NOMO-1 treated with dmso at 0.1 percent for 144 hours (cell line): ENCODE data around the gene RAB26.
A peak's percentile ranks its signal among the peaks of the same experiment; 100 is the strongest.
"Not testable (repeated sequence)": the region's sequence is repeated elsewhere in the genome, so short reads cannot be mapped to it uniquely, and the experiment has no call there.

Experiments used
- DNase-seq: peaks from one replicate; lab custom pipeline; 2025; ENCODE audit not compliant: unreplicated experiment; lab: John Stamatoyannopoulos, UW

Gene RAB26

DNA sequence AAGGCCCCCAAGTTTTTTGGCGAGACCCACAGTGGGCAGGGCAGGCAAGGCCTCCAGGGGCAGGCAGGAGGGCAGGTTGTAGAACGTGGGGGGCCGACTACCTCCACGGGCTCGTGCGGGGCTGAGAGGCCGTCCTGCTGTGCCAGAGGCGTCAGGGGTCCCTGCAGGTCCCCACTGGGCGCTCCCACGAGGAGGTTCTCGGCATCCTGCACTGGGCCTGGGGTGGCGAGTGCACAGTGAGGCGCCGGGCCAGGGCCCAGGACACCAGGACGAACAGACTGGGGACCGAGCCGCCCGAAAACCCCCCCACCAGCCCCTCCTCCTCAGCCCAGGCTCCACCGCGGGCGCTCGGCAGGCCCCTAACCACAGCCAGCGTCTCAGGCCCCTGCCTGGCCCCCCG lies 32.0 kb upstream of the RAB26 start:
- not testable (repeated sequence) for DNase-seq

DNA sequence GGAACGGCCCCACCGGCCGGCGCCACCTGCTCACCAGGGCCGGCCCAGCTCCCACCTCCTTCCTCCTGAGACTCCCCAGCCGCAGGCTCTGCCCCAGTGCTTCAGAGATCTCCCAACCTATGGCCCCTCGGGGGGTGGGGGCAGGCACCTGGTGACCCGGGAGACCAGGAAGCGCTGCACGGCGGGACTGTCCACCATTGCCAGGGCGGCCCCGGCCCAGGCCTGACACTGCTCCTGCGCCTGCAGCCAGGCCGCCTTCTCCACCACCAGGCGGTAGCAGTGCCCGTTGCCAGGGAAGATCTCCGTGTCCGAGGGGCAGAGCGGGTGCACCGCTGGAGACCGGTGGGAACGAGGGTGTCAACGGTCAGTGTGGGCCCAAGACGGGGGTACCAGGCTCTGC lies 31.1 kb upstream of the RAB26 start:
- DNase-seq: not testable (repeated sequence)

DNA sequence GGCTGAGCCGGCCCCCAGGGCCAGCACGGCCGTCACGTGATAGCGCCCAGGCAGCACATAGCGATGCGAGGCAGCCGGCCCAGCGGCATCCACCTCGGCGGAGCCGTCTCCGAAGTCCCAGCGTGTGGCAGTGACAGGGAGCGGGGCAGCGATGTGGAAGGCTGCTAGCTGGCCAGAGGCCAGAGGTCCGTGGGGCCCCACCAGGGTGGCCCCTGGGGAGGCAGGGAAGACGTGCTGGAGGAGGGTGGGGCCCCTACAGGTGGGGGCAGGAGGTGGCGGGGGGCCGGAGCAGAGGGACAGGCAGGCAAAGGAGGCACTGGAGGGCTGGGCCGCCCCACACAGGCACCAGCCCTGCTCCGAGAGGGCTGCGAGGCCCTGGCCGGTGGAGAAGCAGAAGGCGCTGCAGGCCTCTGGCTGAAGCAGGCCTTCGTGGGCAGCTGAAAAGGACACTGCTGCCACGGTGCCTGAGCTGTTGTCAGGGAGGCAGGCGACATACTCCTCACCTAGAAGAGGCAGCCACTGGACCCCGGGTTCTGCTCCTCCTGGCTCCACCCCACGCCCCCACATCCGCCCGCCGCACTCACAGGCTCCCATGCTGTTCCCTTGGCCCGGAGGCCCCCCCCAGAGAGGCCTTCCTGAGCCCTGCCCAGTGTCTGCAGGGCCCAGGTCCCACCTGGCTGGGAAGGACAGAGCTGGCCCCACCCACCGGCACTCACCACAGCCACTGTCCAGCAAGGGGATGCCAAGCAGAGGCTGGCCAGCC lies 30.3 kb upstream of the RAB26 start:
- not testable (repeated sequence) for DNase-seq

DNA sequence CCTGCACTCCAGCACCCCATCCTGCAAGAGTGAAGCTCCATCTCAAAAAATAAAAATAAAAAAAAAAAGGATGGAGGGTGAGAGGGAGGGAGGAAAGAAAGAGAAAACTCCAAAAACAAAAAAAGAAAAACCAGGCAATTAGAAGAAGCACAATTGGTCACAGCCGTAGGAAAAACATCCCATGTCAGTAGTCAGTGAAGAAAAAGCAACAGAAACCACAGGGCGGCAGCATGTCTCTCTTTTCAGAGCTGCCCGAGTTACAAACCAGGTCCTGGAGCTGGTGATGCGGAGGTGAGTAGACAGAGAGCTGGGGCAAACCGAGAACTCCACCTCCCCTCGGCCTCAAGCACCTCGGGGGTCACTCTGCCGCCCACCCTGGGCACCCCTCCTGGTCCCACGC lies 27.1 kb upstream of the RAB26 start:
- DNase-seq: not testable (repeated sequence)

DNA sequence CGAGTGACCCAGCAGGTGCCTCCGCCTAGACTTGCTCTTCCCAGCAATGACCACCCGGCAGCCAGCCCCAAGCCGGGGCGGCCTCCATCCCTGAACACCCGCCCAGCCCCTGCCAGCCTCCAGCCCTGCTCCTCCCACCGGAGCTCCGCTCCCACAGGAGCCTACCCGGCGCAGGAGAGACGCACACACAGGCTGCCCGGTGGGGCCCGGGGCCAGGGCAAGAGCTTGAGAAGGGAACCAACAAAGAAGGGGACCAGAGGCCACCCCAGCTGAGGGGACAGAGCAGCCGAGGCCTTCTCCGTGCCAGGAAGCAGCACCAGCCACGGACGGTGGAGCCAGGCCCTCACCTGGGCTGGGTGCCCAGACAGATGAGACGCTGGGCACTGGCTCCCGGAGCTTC lies 26.6 kb upstream of the RAB26 start:
- no peak for DNase-seq

DNA sequence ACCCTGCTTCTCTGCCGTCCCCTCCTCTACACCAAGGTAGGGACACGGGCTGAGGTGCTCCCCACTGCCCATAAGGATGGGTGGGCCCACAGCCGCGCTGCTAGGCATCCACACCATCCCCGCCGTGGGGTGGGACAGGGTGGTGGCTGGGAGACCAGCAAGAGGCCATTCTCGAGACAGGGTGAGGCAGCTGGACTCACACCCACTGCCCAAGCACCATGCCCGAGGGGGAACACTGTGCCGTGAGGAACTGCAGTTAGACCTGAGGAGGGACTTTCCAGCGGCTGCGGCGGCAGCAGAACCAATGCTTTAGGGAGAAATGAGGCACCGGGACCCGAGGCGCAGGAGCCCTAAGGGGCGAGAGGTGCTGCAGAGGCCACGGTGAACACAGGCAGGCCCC lies 26.0 kb upstream of the RAB26 start:
- DNase-seq: no peak

DNA sequence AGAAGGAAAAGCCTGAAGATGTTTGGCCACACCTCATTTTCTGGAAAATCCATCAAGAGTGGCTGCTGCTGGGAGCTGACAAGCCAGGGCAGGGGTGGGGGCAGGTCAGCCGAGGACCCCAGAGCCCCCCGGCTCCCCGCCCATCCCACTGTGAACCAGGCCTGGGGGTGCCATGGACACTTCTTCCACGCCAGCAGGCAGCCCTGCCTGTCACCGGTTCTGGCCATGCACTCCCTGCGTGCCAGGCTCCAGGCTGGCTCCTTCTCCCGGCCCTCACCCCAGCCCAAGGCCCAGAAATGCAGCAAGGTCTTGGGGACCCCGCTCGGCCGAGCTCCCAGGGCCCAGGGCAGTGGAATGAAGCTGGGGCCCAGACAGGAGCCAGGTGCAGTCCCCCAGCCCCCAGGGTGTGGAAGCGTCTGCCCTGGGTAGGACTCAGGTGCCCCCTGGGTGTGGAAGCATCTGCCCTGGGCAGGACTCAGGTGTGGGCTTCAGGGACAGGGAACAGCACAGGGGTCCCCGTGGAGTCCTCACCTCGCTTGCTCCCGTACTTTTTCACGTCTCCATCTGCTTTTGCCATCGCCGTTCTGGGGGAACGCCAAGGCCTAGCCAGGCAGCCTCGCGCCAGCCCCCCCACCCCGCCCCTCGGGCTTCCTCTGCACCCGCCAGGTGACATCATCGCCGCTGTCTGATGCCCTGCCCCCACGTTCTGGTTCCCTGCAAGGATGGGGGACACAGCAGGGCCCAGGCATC lies 25.3 kb upstream of the RAB26 start:
- not testable (repeated sequence) for DNase-seq

DNA sequence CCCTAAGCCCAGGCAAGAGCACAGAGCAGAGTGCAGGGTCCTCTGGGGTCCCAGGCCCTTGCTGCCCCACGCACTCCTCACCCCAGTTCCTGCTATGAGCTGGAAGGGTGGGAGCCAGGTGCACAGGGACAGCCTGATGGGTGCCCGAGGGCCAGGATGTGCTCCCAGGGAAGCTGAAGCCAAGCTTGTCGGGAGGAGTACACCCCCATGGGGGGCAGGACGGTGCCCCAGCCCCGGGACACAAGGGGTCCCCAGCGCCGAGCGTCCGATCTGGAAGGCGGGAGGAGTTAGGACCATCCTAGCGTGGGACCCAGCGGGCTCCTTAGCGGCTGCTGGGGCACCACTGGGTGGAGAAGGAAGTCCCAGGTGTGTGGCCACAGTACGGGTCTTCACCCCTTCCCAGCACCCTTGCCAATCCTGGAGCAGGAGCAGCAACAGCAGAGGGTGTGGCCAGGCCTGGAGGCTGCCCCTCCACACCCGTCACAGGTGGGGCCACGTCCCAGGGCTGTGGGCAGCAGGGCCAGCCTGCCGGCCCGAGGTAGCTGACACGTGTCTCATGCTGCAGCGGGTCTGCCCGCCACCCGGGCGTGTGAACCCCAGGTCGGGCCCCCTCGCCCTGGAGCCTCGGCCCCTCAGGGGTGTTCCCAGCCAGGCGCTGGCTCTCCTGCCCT lies 24.6 kb upstream of the RAB26 start:
- not testable (repeated sequence) for DNase-seq

DNA sequence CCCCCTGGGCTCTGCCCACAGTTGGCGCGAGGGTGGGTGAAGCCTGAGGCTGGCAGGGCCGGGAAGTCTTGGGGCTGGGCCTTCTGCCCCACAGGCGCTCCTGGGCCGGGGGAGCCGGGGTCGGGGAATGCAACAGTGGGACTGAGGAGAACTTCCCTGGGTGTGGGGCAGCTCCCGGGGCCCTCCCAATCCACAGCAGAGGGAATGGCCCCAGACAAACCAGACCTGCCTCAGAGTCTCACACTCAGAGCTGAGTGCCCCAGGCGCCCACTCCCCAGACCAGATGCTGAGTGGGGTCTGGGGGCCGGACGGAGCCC lies 24.1 kb upstream of the RAB26 start:
- not testable (repeated sequence) for DNase-seq

DNA sequence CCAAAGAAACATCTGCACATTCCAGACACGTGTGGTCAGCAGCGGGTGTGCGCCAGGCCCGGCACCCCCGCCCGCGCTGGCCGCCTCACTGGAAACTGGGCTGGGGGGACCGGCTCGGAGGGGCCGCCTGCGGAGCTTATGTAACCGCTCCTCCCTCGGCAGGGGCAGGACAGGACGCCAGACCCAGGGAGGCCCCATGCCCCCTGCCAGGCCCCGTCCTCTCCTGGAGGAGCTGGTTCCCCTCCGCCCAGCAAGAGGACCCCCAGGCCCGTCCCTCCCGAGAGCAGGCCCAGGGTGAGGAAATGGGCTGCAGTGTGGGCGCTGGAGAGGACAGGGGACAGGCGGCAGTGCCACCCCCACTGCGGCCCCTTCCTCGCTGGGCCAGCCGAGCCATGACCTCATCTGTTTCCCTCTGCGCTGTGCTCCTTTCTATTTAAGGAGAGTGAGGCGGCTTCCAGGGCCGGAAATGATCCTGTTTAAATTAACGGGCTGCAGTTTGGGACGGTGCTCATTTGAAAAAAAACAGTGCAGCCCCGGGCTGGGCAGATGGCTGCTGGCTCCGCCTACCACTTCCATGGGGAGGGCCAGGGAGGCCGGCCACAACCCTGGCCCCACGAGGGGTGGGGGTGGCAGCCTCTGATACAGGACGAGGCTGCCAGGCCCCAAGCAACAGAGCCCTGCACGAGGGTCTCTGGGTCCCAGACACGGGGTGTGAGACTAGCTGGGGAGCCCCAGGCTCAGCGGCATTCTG lies 23.6 kb upstream of the RAB26 start:
- not testable (repeated sequence) for DNase-seq

DNA sequence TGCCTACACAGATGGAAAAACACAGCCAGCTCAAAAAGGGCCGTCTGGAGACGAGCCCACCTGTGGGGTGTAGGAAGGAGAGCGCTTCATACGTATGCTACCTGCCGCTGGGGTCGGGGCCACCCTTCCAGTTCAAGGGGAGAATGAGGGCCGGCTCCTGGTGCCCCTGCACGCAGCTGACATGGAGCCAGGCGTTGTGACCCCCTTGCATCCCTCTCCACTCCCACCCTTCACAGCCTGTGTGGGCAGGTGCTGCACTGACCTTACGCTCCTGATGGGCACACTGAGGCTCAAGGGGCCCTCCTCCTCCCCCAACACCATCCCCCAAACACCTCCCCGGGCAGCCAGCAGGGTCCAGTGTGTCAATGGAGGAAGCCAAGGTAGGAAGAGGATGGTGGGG lies 22.8 kb upstream of the RAB26 start:
- DNase-seq: not testable (repeated sequence)

DNA sequence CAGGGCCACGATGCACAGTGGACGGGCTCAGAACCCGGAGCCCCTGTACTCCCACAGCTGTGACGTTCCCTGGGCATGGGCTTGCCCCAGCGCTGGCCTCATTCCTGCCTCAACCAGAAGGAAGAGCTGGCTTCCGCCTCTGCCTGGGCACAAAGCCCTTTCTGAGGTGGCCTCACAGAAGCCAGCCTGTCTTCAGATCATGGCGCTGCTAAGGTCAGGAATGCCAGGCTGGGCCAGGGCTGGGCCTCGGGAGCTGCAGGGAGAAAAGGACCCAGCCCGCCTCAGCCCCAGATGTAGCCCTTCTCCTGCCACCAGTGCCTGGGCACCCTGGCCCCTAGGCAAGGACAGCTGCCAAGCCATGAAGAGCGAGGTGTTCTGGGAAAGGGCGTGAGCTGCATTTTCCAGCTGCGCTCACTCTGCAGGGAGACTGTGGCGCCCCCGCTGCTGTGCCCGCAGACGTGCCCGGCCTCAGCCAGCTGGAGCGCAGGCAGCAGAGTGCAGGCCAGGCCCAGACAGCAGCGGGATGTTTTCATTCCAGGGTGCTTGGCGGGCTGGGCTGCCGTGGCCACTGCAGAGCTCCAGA lies 22.2 kb upstream of the RAB26 start:
- DNase-seq: not testable (repeated sequence)

DNA sequence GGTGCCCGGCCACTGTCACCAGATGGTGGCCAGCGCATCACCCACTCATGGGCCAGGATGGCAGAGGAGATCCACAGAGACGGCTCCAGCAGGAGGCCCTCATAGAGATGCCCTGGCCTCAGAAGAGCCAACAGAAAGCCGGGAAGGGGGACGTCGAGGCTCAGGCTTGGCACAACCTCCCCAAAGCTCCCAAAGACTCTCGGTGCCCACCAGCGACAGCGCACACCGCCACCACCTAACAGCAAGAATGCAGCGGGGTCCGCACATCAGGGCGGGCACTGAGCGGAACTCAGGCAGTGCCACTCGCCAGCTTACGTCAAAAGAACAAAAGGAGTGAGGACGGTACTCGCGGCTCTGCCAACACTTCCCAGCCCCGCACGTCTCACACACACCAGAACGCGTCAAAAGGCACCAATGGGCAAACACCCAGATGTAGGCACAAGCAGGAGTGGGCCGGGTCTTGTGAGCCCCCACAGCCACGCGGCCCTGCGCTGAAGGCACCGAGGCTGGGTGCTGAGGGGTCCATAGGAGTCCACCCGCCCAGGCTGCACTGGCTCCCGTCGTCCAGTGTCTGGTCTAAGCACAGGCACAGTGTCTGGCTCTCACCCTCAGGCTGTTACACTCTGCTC lies 21.4 kb upstream of the RAB26 start:
- DNase-seq: not testable (repeated sequence)

DNA sequence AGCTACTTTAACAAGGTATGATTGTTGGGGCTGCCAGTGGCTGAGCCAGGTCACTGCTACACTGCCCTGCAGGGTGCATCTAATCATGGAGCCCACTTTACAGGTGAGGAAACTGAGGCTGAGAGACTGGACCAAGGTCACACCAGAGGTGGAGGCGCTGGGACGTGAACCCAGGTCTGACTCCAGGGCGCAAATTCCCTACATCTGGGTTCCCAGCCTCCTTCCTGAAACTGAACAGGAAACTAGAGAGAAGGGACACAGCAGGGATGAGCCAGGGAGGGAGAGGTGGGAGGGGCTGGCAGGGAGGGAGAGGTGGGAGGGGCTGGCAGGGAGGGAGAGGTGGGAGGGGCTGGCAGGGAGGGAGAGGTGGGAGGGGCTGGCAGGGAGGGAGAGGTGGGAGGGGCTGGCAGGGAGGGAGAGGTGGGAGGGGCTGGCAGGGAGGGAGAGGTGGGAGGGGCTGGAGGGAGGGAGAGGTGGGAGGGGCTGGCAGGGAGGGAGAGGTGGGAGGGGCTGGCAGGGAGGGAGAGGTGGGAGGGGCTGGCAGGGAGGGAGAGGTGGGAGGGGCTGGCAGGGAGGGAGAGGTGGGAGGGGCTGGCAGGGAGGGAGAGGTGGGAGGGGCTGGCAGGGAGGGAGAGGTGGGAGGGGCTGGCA lies 20.7 kb upstream of the RAB26 start:
- DNase-seq: not testable (repeated sequence)

DNA sequence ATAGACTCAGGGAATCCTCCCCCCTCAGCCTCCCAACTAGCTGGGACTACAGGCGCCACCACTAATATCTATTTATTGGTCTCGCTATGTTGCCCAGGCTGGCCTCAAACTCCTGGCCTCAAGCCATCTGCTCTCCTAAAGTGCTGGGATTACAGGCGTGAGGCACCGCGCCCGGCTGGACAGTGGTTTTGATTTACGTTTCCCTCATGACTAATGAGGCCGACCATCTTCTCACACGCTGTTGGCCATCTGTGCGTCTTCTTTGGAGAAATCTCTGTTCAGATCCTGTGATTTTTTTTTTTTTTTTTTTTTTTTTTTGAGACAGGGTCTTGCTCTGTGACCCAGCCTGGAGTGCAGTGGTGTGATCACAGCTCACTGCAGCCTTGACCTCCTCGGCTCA lies 19.2 kb upstream of the RAB26 start:
- not testable (repeated sequence) for DNase-seq

DNA sequence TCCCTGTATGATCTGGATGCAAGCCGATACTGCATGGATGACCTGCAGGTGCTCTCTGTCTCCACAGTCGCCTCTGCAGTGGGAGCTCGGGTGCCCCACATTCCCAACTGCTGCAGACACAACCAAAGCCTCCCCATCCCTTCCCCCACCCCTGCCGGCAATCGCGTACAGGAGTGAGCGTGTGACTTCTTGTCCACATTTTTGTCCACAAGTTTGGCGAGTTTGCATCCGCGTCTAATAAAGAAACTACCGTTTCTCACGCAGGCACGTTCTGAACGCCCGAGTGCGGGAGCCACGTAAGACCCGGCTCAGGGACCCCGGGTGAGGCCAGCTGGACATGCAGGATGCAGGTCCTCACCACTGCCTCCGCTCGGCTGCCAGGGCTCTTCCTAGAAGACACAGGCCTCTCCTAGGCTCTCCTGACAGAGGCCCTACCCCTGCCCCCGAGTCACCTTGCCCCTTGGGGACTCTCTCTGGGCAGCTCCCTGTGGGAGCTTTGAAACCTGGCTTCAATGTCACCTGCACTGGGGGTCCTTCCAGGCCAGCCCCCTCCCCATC lies 18.5 kb upstream of the RAB26 start:
- not testable (repeated sequence) for DNase-seq

DNA sequence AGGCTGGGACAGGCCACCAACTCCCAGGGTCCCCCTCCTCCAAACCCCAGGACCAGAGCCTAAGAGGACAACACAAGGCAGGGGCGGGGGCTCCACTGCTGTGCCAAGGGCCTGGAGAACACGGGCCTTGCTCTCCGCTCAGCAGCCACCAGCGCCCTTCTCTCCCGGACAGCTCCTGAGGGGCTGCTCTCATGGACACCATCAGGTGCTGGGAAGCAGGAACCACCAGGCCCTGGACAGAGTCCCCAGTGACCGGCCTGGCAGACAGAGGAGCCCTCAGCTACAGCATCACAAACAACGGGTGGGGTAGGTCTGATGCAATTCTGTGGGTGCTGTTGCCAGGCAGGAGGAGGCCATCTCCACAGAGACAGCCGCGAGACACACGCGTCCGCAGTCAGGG lies 14.6 kb upstream of the RAB26 start:
- not testable (repeated sequence) for DNase-seq

DNA sequence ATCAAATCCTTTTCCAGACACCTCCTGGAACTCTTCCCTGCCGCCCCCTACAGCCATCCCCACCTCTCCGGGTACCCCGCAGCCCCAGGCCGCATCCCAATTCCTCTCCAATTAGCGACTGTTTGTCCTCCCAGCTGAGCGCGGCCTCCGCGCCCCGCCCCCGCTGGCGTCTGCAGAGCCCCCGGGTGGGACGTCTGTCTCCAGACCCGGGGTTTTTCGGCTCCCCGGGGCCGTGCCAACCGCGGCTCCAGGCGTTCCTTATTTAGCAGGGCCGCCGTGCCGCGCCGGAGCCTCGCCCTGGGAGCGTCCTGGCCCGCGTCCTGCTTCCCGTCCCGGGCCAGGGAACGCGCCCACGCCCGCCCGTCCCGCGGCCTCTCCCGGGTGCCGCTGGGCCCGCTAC lies 13.4 kb upstream of the RAB26 start:
- not testable (repeated sequence) for DNase-seq

DNA sequence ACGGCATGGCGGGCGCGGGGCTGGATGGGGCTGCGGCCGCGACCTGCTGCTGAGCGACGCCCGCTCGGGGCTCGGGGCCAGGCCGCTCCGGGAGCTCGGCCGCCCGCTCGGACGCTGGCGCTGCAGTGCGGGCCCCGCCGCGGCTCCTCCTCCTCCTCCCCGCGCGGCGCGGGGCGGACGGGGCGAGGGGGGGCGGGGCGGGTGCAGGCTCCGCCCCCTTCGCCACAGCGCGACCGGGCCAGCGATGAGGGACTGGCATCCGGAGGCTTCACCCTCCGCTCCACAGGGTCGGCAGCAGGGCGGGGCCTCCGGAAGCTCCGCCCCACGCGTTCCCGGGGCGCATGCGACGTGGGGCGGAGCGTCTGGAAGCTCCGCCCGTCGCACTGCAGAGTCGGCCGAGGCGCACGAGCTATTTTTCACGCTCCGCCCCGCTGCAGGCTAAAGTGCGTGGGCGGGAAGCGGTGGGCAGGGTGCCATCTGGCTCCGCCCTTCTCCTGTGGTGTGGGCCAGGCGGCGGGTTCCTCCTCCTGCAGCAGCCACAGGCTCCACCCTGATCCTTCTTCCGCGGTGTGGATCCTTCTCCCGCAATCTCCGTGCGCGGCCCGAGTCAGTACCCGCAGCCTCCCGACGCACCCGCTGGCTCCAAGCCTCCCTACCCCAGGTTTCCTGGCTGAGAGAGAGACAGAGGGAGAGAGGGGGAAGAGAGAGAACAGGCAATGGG lies 12.5 kb upstream of the RAB26 start, which contains the start of gene PKD1:
PKD1 (minus strand) TSS at position 129 of the 721 bp plus-strand sequence. CDS start 209 bp downstream, outside the sequence.
- peak; percentile 72 for DNase-seq
